IMR-90 (cell line): ENCODE data around the gene GSS. TPM values are rescaled to one million over a fixed set of nuclear protein-coding genes. Genes with fewer than 3 reads are reported as not detected.

Experiments
- ATAC-seq: fragments of 200-7000 bp; cut with Tn5 transposase; 2 replicates; pipeline ENCODE4 v1.9.1; 2020; ENCODE audit warnings: low read depth, mild to moderate bottlenecking, moderate library complexity
- BruUV-seq: library from RNA; stranded (reverse); fragments of 400-500 nt; replicated peaks from 2 replicates; lab custom pipeline; 2021; lab: Mats Ljungman, UMichigan
- CTCF ChIA-PET: fragments of 300-600 bp; formaldehyde crosslinking; extraction: SDS; loops from one replicate; lab custom pipeline; 2021; ENCODE audit warnings: antibody characterized with exemption; lab: Yijun Ruan, JAX
- POLR2A ChIA-PET: fragments of 300-600 bp; sonication (Branson Sonifier 250); formaldehyde crosslinking; loops from one replicate; lab custom pipeline; 2022; ENCODE audit warnings: antibody characterized with exemption; ENCODE audit not compliant: unreplicated experiment; lab: Charles Lee
- DNase-seq: peaks from one replicate; pipeline ENCODE4 v3.0.0; 2013
- H2AFZ ChIP-seq: replicated peaks from 2 replicates; pipeline ENCODE3; 2013; ENCODE audit warnings: low read length, mild to moderate bottlenecking; ENCODE audit not compliant: poor library complexity
- H2AK5ac ChIP-seq: 2 replicates; pipeline ENCODE4 v1.6.1; 2013; ENCODE audit warnings: low read depth, low read length, inconsistent platforms
- H2AK9ac ChIP-seq: replicated peaks from 2 replicates; pipeline ENCODE3; 2013; ENCODE audit warnings: mild to moderate bottlenecking, low read depth, low read length, moderate library complexity; ENCODE audit not compliant: poor library complexity
- H2BK120ac ChIP-seq: 2 replicates; pipeline ENCODE4 v1.6.1; 2013; ENCODE audit warnings: low read depth, low read length, inconsistent platforms
- H2BK15ac ChIP-seq: 3 replicates; pipeline ENCODE4 v1.6.1; 2013; ENCODE audit warnings: low read depth, low read length, inconsistent platforms
- H2BK20ac ChIP-seq: 2 replicates; pipeline ENCODE4 v1.6.1; 2013; ENCODE audit warnings: low read depth, mild to moderate bottlenecking, inconsistent platforms, low read length, moderate library complexity
- H2BK5ac ChIP-seq: 2 replicates; pipeline ENCODE4 v1.6.1; 2013; ENCODE audit warnings: mild to moderate bottlenecking, low read depth, low read length, inconsistent platforms; ENCODE audit not compliant: poor library complexity, severe bottlenecking
- H3K14ac ChIP-seq: replicated peaks from 2 replicates; pipeline ENCODE4 v1.6.1; 2013; ENCODE audit warnings: low read depth, low read length, inconsistent platforms
- H3K18ac ChIP-seq: 2 replicates; pipeline ENCODE4 v1.6.1; 2013; ENCODE audit warnings: low read depth, low read length, control low read depth
- H3K23ac ChIP-seq: 2 replicates; pipeline ENCODE4 v1.6.1; 2013; ENCODE audit warnings: low read depth, low read length, inconsistent platforms
- H3K27ac ChIP-seq: 2 replicates; pipeline ENCODE4 v1.5.1; 2013; ENCODE audit warnings: mild to moderate bottlenecking, control low read depth, low read length; ENCODE audit not compliant: insufficient read depth
- H3K27me3 ChIP-seq: 2 replicates; pipeline ENCODE4 v1.6.1; 2013; ENCODE audit warnings: low read length; ENCODE audit not compliant: control insufficient read depth, insufficient read depth
- H3K36me3 ChIP-seq: 2 replicates; pipeline ENCODE4 v1.6.1; 2013; ENCODE audit warnings: low read length, mixed read lengths; ENCODE audit not compliant: control insufficient read depth, insufficient read depth
- H3K4ac ChIP-seq: 2 replicates; pipeline ENCODE4 v1.6.1; 2013; ENCODE audit warnings: low read depth, low read length, inconsistent platforms
- H3K4me1 ChIP-seq: 2 replicates; pipeline ENCODE4 v1.6.1; 2013; ENCODE audit warnings: low read length, mixed read lengths; ENCODE audit not compliant: control insufficient read depth, insufficient read depth
- H3K4me2 ChIP-seq: 2 replicates; pipeline ENCODE4 v1.6.1; 2013; ENCODE audit warnings: low read depth, mild to moderate bottlenecking, control low read depth, low read length, moderate library complexity
- H3K4me3 ChIP-seq: 2 replicates; pipeline ENCODE4 v1.5.1; 2013; ENCODE audit warnings: low read depth, mild to moderate bottlenecking, control low read depth, low read length, moderate library complexity; ENCODE audit not compliant: insufficient read depth
- H3K56ac ChIP-seq: 2 replicates; pipeline ENCODE4 v1.6.1; 2013; ENCODE audit warnings: low read length, inconsistent platforms; ENCODE audit not compliant: insufficient read depth; ENCODE audit errors: extremely low read depth
- H3K79me1 ChIP-seq, 2 experiments: 2 replicates each; pipeline ENCODE4 v1.6.1; 2013; ENCODE audit warnings: low read length in 2 of 2, inconsistent platforms in 1 of 2, low read depth in 1 of 2
- H3K9ac ChIP-seq: 2 replicates; pipeline ENCODE4 v1.6.1; 2013; ENCODE audit warnings: low read depth, low read length, control low read depth
- H3K9me1 ChIP-seq: 2 replicates; pipeline ENCODE4 v1.6.1; 2013; ENCODE audit warnings: low read length, inconsistent platforms; ENCODE audit not compliant: insufficient read depth
- H3K9me3 ChIP-seq: 2 replicates; pipeline ENCODE4 v1.6.1; 2013; ENCODE audit warnings: low read length; ENCODE audit not compliant: control insufficient read depth, insufficient read depth
- H4K20me1 ChIP-seq: 2 replicates; pipeline ENCODE4 v1.6.1; 2013; ENCODE audit warnings: low read length, inconsistent platforms; ENCODE audit not compliant: insufficient read depth
- H4K5ac ChIP-seq: 2 replicates; pipeline ENCODE4 v1.6.1; 2013; ENCODE audit warnings: mild to moderate bottlenecking, low read depth, low read length, control low read depth
- H4K8ac ChIP-seq, 2 experiments: 2 replicates each; pipeline ENCODE4 v1.6.1; 2013; ENCODE audit warnings: low read depth in 2 of 2, low read length in 2 of 2, control low read depth in 1 of 2, inconsistent platforms in 1 of 2
- H4K91ac ChIP-seq: 2 replicates; pipeline ENCODE4 v1.6.1; 2013; ENCODE audit warnings: low read depth, low read length, inconsistent platforms; ENCODE audit not compliant: insufficient read depth
- BHLHE40 ChIP-seq: fragments of 150-350 bp; IDR thresholded peaks from 2 replicates; pipeline ENCODE4 v1.6.1; 2016; ENCODE audit warnings: mild to moderate bottlenecking, low read depth, low read length
- CEBPB ChIP-seq: IDR thresholded peaks from 2 replicates; pipeline ENCODE4 v1.6.1; 2012; ENCODE audit warnings: low read depth, low read length, improper control_type of control experiment
- CHD1 ChIP-seq: IDR thresholded peaks from 2 replicates; pipeline ENCODE4 v1.6.1; 2012; ENCODE audit warnings: low read depth, low read length, improper control_type of control experiment
- ELK1 ChIP-seq: fragments of 150-350 bp; IDR thresholded peaks from 2 replicates; pipeline ENCODE4 v1.6.1; 2016; ENCODE audit warnings: low read depth, mild to moderate bottlenecking, low read length, moderate library complexity, borderline replicate concordance
- FOS ChIP-seq: fragments of 150-350 bp; IDR thresholded peaks from 2 replicates; pipeline ENCODE4 v1.6.1; 2016; ENCODE audit warnings: low read depth, low read length
- MAFK ChIP-seq: IDR thresholded peaks from 2 replicates; pipeline ENCODE4 v1.6.1; 2012; ENCODE audit warnings: low read depth, low read length, improper control_type of control experiment
- MAZ ChIP-seq: IDR thresholded peaks from 2 replicates; pipeline ENCODE4 v1.6.1; 2012; ENCODE audit warnings: low read depth, mild to moderate bottlenecking, low read length, improper control_type of control experiment, moderate library complexity, borderline replicate concordance
- MXI1 ChIP-seq: IDR thresholded peaks from 2 replicates; pipeline ENCODE4 v1.6.1; 2012; ENCODE audit warnings: low read depth, mild to moderate bottlenecking, low read length, moderate library complexity, borderline replicate concordance
- NFE2L2 ChIP-seq: fragments of 150-350 bp; IDR thresholded peaks from 2 replicates; pipeline ENCODE4 v1.6.1; 2016; ENCODE audit warnings: low read depth, mild to moderate bottlenecking, low read length
- RAD21 ChIP-seq: IDR thresholded peaks from 2 replicates; pipeline ENCODE4 v1.6.1; 2012; ENCODE audit warnings: low read length, improper control_type of control experiment
- RFX5 ChIP-seq: IDR thresholded peaks from 2 replicates; pipeline ENCODE4 v1.8.0; 2012; ENCODE audit warnings: low read depth, mild to moderate bottlenecking, low read length, moderate library complexity
- SMC3 ChIP-seq: fragments of 150-350 bp; IDR thresholded peaks from 2 replicates; pipeline ENCODE4 v1.6.1; 2016; ENCODE audit warnings: low read depth, mild to moderate bottlenecking, antibody characterized with exemption, low read length, moderate library complexity
- WGBS, 2 experiments: methylation state at CpG; one replicate each; pipeline versions ENCODE4 v1.1.5 to v1.1.7; 2013; ENCODE audit warnings: missing lambda C conversion rate in 2 of 2; ENCODE audit not compliant: insufficient read length in 1 of 2; ENCODE audit errors: extremely low coverage in 2 of 2; 5-methylcytosine and 5-hydroxymethylcytosine counted together
- dilution Hi-C: fragments of 300-500 bp; cut with HindIII; formaldehyde crosslinking; loops from one replicate; pipeline ENCODE4 v1.14.3; 2018; ENCODE audit warnings: low sequenced_read_pairs; ENCODE audit not compliant: unreplicated experiment
- in situ Hi-C: fragments of 300-500 bp; cut with MboI; formaldehyde crosslinking; loops from 3 replicates; pipeline ENCODE4 v1.14.3; 2019; ENCODE audit warnings: low sequenced_read_pairs, inconsistent platforms, mixed read lengths
- intact Hi-C: fragments of 100-400 bp; cut with micrococcal nuclease; formaldehyde crosslinking; loops from 2 replicates; pipeline ENCODE4 v1.10.0; 2022
- polyA plus RNA-seq, 3 experiments: library from polyadenylated mRNA; depleted of rRNA; stranded (reverse); fragments of >200 nt; gene quantifications; 2 replicates each; pipeline ENCODE4 v1.2.3, GENCODE V29; 2012; ENCODE audit warnings: low replicate concordance in 1 of 3
- total RNA-seq: library from RNA; depleted of rRNA; stranded (reverse); fragments of >200 nt; gene quantifications from 2 replicates; pipeline ENCODE4 v1.2.3, GENCODE V29; 2012

Gene GSS
- total and polyA plus RNA-seq, 2 of the 4 experiments (the other 2 are of a cell fraction), result 73.7 to 90.0 TPM

GRCh38 chr20:34974246-34974645 is 18.6 kb upstream of the GSS start:
- Histone ChIP-seq H4K91ac (no peak overlapping the region), H3K4me3 (no peak overlapping the region), H4K20me1 (no peaks in the 10 kb centered on the region), H3K56ac (no peak overlapping the region), H2AK5ac (no peak overlapping the region), H2BK5ac (no peak overlapping the region), H3K4me2 (no peak overlapping the region), H3K18ac (no peak overlapping the region), H2AFZ (no peak overlapping the region), H3K79me1 (no peaks in the 10 kb centered on the region), H3K14ac (no peak overlapping the region), H2BK120ac (no peak overlapping the region), H3K9me3 (no peaks in the 10 kb centered on the region), H3K4ac (no peak overlapping the region), H2AK9ac (no peak overlapping the region), H3K4me1 (no peaks in the 10 kb centered on the region), H3K27me3 (peaks cover 45% of the 10 kb centered on the region), H3K36me3 (no peaks in the 10 kb centered on the region), H3K9me1 (0 out of 2 replicates have a peak, but pooled peaks cover 8% of the 10 kb centered on the region), H3K9ac (no peak overlapping the region), H4K8ac (no peak overlapping the region), H3K27ac (no peak overlapping the region), H2BK20ac (no peak overlapping the region), H3K23ac (no peak overlapping the region), H2BK15ac (no peak overlapping the region), H4K5ac (no peak overlapping the region)
- ChIA-PET CTCF (no interaction called here), POLR2A (interaction anchor here (0.6 kb wide), 2 partner anchors 16 to 51 kb away, joined by 5 to 11 read pairs; no protein-coding TSS in a partner anchor)
- WGBS, 2 experiments, result no CpG with 5 or more reads among the region's 4 CpGs
- BruUV-seq, result no TSS peak
- TF ChIP-seq MAZ (no peak), ELK1 (no peak), SMC3 (no peak), CEBPB (no peak), BHLHE40 (no peak), CHD1 (no peak), NFE2L2 (no peak), RFX5 (no peak), MAFK (no peak), RAD21 (no peak), MXI1 (no peak), FOS (no peak)
- dilution Hi-C loops (no loop called here), intact Hi-C loops (no loop called here), in situ Hi-C loops (no loop called here)
- no peak for DNase-seq
- ATAC-seq, result no peak
